HepG2 (cell line): ENCODE measurements around the gene IFNLR1. TPM values are rescaled to one million over a fixed set of nuclear protein-coding genes. Genes with fewer than 3 reads are reported as not detected.

Experiments
- ADNP ChIP-seq: sonication (generic); formaldehyde crosslinking; IDR thresholded peaks from 2 replicates; pipeline ENCODE4 v1.4.0; 2020; ENCODE audit warnings: missing genetic modification reagents
- ATF2 ChIP-seq: sonication (generic); formaldehyde crosslinking; IDR thresholded peaks from 2 replicates; pipeline ENCODE4 v1.4.0; 2020; ENCODE audit warnings: missing genetic modification reagents
- CERS6 ChIP-seq: sonication (generic); formaldehyde crosslinking; IDR thresholded peaks from 2 replicates; pipeline ENCODE4 v1.5.0; 2020; ENCODE audit warnings: missing genetic modification reagents
- MAFK ChIP-seq, 2 experiments: IDR thresholded peaks in 1 of 2; conservative IDR thresholded peaks in 1 of 2; 2 replicates each; pipeline ENCODE4 v1.6.1; 2011; ENCODE audit warnings: improper control_type of control experiment in 2 of 2, low read length in 2 of 2
- MEF2D ChIP-seq: sonication (generic); formaldehyde crosslinking; IDR thresholded peaks from 2 replicates; pipeline ENCODE4 v1.5.1; 2020; ENCODE audit warnings: mild to moderate bottlenecking, missing genetic modification reagents
- MLLT10 ChIP-seq: sonication (generic); formaldehyde crosslinking; IDR thresholded peaks from 2 replicates; pipeline ENCODE4 v1.4.0; 2020; ENCODE audit warnings: missing genetic modification reagents
- MYNN ChIP-seq: sonication (generic); formaldehyde crosslinking; IDR thresholded peaks from 2 replicates; pipeline ENCODE4 v1.4.0; 2020; ENCODE audit warnings: mild to moderate bottlenecking, low read depth, missing genetic modification reagents
- POGK ChIP-seq: sonication (generic); formaldehyde crosslinking; conservative IDR thresholded peaks from 2 replicates; pipeline ENCODE4 v1.8.0; 2022; ENCODE audit warnings: mild to moderate bottlenecking, moderate library complexity, missing genetic modification reagents
- RFX1 ChIP-seq: fragments of 450-650 bp; IDR thresholded peaks from 2 replicates; pipeline ENCODE4 v1.6.1; 2017
- RNF2 ChIP-seq: fragments of 450-650 bp; conservative IDR thresholded peaks from 2 replicates; pipeline ENCODE4 v1.6.1; 2016; ENCODE audit warnings: low read depth
- SOX5 ChIP-seq: IDR thresholded peaks from 2 replicates; pipeline ENCODE4 v1.6.1; 2016; ENCODE audit warnings: borderline replicate concordance
- ZNF136 ChIP-seq: sonication (generic); formaldehyde crosslinking; IDR thresholded peaks from 2 replicates; pipeline ENCODE4 v1.8.1; 2022; ENCODE audit warnings: low read depth, mild to moderate bottlenecking, moderate library complexity, missing genetic modification reagents
- ZNF577 ChIP-seq: sonication (generic); formaldehyde crosslinking; IDR thresholded peaks from 2 replicates; pipeline ENCODE4 v1.4.0; 2020; ENCODE audit warnings: mild to moderate bottlenecking, low read depth, missing genetic modification reagents, borderline replicate concordance
- polyA plus RNA-seq, 8 experiments: library from polyadenylated mRNA; depleted of rRNA in 3 of 8; stranded (reverse) in 7 of 8; unstranded in 1 of 8; fragments of >200 nt; fragmentation: Illumina TruSeq in 4 of 8; extraction: Trizol in 4 of 8; gene quantifications; 2 replicates each; pipeline versions ENCODE4 v1.2.1 to v1.2.3, GENCODE V29; 2011 to 2016; ENCODE audit warnings: low read depth in 4 of 8, missing spikeins in 1 of 8, mixed read lengths in 1 of 8; ENCODE audit not compliant: insufficient read depth in 1 of 8
- total RNA-seq, 5 experiments: library from RNA; depleted of rRNA; stranded (reverse); fragments of >200 nt; fragmentation: Illumina TruSeq; extraction: Trizol; gene quantifications; 2 replicates each; pipeline ENCODE4 v1.2.3, GENCODE V29; 2016; ENCODE audit warnings: low read depth in 1 of 5
- TF ChIP-seq, protein P1 (sequence below): sonication (generic); formaldehyde crosslinking; IDR thresholded peaks from 2 replicates; pipeline ENCODE4 v1.4.0; 2020; ENCODE audit warnings: missing genetic modification reagents, borderline replicate concordance
- TF ChIP-seq, protein P2 (sequence below): sonication (generic); formaldehyde crosslinking; IDR thresholded peaks from 2 replicates; pipeline ENCODE4 v1.4.0; 2020; ENCODE audit warnings: missing genetic modification reagents, mild to moderate bottlenecking, borderline replicate concordance

Gene IFNLR1
- total and polyA plus RNA-seq, 2 of the 13 experiments (the other 11 are each of a cell fraction or from before 2014, with no cell fraction given), result 3.8 to 8.5 TPM

DNA sequence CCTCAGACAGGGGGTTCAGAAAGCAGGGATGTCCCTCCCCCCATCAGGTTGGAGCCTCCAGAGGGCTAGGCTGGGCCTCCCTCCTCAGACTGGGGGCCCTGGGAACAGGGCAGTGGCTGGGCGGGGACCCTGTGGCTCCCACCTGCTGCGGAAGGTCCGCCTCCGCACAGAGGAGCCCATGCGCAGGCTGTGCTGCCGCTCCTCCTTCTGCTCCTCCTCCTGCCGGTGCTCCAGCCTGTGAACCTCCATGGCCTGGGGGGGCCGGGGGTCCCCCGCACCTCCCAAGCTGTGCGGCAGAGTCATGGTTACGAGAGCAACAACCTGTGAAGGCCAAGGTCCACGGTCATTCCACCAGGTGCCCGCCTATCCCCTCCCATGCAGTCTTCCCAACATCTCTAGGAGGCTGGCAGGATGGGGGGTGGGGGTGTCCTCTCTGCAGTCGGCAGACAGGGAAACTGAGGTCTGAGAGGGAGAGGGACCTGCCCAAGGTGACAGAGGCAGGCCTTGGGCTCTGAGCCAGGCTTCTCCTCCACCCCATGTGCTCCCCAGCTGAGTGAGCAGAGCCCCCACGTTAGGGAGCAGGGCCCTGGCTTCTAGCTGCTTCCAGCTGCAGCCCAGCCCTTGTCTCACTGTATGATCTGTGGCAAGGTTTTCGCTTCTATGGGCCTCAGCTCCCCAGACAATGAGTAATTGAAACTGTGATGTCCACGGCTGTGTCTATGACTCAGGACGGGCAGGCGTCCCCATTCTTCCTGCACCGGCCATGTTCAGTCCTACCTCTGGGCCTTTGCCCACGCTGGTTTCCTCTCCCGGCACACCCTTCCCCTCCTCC is 78.5 kb downstream of the IFNLR1 start (continued):
- TF ChIP-seq, protein P1, sequence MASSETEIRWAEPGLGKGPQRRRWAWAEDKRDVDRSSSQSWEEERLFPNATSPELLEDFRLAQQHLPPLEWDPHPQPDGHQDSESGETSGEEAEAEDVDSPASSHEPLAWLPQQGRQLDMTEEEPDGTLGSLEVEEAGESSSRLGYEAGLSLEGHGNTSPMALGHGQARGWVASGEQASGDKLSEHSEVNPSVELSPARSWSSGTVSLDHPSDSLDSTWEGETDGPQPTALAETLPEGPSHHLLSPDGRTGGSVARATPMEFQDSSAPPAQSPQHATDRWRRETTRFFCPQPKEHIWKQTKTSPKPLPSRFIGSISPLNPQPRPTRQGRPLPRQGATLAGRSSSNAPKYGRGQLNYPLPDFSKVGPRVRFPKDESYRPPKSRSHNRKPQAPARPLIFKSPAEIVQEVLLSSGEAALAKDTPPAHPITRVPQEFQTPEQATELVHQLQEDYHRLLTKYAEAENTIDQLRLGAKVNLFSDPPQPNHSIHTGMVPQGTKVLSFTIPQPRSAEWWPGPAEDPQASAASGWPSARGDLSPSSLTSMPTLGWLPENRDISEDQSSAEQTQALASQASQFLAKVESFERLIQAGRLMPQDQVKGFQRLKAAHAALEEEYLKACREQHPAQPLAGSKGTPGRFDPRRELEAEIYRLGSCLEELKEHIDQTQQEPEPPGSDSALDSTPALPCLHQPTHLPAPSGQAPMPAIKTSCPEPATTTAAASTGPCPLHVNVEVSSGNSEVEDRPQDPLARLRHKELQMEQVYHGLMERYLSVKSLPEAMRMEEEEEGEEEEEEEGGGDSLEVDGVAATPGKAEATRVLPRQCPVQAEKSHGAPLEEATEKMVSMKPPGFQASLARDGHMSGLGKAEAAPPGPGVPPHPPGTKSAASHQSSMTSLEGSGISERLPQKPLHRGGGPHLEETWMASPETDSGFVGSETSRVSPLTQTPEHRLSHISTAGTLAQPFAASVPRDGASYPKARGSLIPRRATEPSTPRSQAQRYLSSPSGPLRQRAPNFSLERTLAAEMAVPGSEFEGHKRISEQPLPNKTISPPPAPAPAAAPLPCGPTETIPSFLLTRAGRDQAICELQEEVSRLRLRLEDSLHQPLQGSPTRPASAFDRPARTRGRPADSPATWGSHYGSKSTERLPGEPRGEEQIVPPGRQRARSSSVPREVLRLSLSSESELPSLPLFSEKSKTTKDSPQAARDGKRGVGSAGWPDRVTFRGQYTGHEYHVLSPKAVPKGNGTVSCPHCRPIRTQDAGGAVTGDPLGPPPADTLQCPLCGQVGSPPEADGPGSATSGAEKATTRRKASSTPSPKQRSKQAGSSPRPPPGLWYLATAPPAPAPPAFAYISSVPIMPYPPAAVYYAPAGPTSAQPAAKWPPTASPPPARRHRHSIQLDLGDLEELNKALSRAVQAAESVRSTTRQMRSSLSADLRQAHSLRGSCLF (CRISPR knock-in tag), result no peak
- TF ChIP-seq MYNN (CRISPR knock-in tag) (no peak), ZNF136 (CRISPR knock-in tag) (0 out of 2 replicates have a peak, but pooled peaks have one; percentile 36), MAFK (conservative IDR thresholded peaks at IDR 0.05 in 1 of 2, IDR thresholded peaks at IDR 0.05 in 1 of 2; ENCODE audit: low read length in 2 of 2) (no peak), POGK (peak; percentile 77), SOX5 (CRISPR knock-in tag) (peak; percentile 37; the same call in 1 of the 2 replicates), ATF2 (CRISPR knock-in tag) (peak; percentile 65; the same call in 1 of the 2 replicates), MEF2D (0 out of 2 replicates have a peak, but pooled peaks have one; percentile 54), RNF2 (peak; percentile 63; the same call in 1 of the 2 replicates), ZNF577 (no peak), ADNP (CRISPR knock-in tag) (no peak), MLLT10 (no peak), CERS6 (CRISPR knock-in tag) (no peak), RFX1 (peak; percentile 55; the same call in 1 of the 2 replicates)
- TF ChIP-seq, protein P2, sequence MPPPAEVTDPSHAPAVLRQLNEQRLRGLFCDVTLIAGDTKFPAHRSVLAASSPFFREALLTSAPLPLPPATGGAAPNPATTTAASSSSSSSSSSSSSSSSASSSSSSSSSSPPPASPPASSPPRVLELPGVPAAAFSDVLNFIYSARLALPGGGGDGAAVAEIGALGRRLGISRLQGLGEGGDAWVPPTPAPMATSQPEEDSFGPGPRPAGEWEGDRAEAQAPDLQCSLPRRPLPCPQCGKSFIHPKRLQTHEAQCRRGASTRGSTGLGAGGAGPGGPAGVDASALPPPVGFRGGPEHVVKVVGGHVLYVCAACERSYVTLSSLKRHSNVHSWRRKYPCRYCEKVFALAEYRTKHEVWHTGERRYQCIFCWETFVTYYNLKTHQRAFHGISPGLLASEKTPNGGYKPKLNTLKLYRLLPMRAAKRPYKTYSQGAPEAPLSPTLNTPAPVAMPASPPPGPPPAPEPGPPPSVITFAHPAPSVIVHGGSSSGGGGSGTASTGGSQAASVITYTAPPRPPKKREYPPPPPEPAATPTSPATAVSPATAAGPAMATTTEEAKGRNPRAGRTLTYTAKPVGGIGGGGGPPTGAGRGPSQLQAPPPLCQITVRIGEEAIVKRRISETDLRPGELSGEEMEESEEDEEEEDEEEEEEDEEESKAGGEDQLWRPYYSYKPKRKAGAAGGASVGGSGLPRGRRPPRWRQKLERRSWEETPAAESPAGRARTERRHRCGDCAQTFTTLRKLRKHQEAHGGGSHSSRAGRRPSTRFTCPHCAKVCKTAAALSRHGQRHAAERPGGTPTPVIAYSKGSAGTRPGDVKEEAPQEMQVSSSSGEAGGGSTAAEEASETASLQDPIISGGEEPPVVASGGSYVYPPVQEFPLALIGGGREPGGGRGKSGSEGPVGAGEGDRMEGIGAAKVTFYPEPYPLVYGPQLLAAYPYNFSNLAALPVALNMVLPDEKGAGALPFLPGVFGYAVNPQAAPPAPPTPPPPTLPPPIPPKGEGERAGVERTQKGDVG (CRISPR knock-in tag), result no peak
